Memory B cell (primary cell): Measurements from ENCODE around the gene SRSF3.
"Not testable (repeated sequence)": the region's sequence is repeated elsewhere in the genome, so short reads cannot be mapped to it uniquely, and the experiment has no call there.

Experiments
- ATAC-seq: fragments of 150-1000 bp; cut with Tn5 transposase; 2 replicates; pipeline ENCODE4 v1.10.0; 2021; ENCODE audit warnings: low read depth, mild to moderate bottlenecking, moderate library complexity
- DNase-seq, 2 donors: peaks; one replicate each; pipeline ENCODE4 v3.0.0; 2022; ENCODE audit warnings: low spot score in 2 of 2
- H3K27ac Mint-ChIP-seq: one replicate; pipeline ENCODE4 v1.8.0; 2022; ENCODE audit warnings: mild to moderate bottlenecking, moderate library complexity, mixed read lengths
- H3K27me3 Mint-ChIP-seq: one replicate; pipeline ENCODE4 v1.8.0; 2022; ENCODE audit warnings: mixed read lengths
- H3K36me3 Mint-ChIP-seq: one replicate; pipeline ENCODE4 v1.8.0; 2022; ENCODE audit warnings: mild to moderate bottlenecking, mixed read lengths
- H3K4me1 Mint-ChIP-seq: one replicate; pipeline ENCODE4 v1.8.0; 2022; ENCODE audit warnings: mixed read lengths
- H3K4me3 Mint-ChIP-seq: one replicate; pipeline ENCODE4 v1.8.0; 2022; ENCODE audit warnings: mild to moderate bottlenecking, moderate library complexity, mixed read lengths
- H3K9me3 Mint-ChIP-seq: one replicate; pipeline ENCODE4 v1.8.0; 2022; ENCODE audit warnings: mixed read lengths

Gene SRSF3

GRCh38 chr6:36563928-36564284 lies 30.3 kb upstream of the SRSF3 start:
- Mint-ChIP-seq H3K27me3 (no peaks in the 10 kb centered on the region), H3K36me3 (no peaks in the 10 kb centered on the region), H3K4me3 (no peak overlapping the region), H3K4me1 (peaks cover 6% of the 10 kb centered on the region), H3K27ac (no peak overlapping the region), H3K9me3 (no peaks in the 10 kb centered on the region)
- DNase-seq (no peak), ATAC-seq (no peak)

GRCh38 chr6:36566418-36566905 lies 27.7 kb upstream of the SRSF3 start:
- ATAC-seq (no peak), DNase-seq (no peak)
- Mint-ChIP-seq H3K27me3 (no peaks in the 10 kb centered on the region), H3K4me3 (no peak overlapping the region), H3K9me3 (no peaks in the 10 kb centered on the region), H3K27ac (no peak overlapping the region), H3K36me3 (no peaks in the 10 kb centered on the region), H3K4me1 (peaks cover 2% of the 10 kb centered on the region)

GRCh38 chr6:36570264-36570663 lies 23.9 kb upstream of the SRSF3 start:
- DNase-seq: no peak
- Mint-ChIP-seq H3K9me3 (no peaks in the 10 kb centered on the region), H3K4me3 (no peak overlapping the region), H3K27ac (no peak overlapping the region), H3K4me1 (peaks cover 2% of the 10 kb centered on the region), H3K36me3 (no peaks in the 10 kb centered on the region), H3K27me3 (no peaks in the 10 kb centered on the region)
- ATAC-seq: peak; percentile 97

- no peaks in the 10 kb centered on the region for H3K27me3 Mint-ChIP-seq
- H3K27ac Mint-ChIP-seq: no peak overlapping the region
- H3K36me3 Mint-ChIP-seq: no peaks in the 10 kb centered on the region
- no peak overlapping the region for H3K4me3 Mint-ChIP-seq
- H3K9me3 Mint-ChIP-seq: no peaks in the 10 kb centered on the region
- DNase-seq (no peak), ATAC-seq (no peak)
- peaks cover 2% of the 10 kb centered on the region for H3K4me1 Mint-ChIP-seq
Measured at GRCh38 chr6:36571122-36572043, 22.8 kb upstream of the SRSF3 start.

GRCh38 chr6:36572353-36573311 lies 21.5 kb upstream of the SRSF3 start:
- H3K27me3 Mint-ChIP-seq, H3K27ac Mint-ChIP-seq, DNase-seq, H3K4me3 Mint-ChIP-seq, H3K36me3 Mint-ChIP-seq, H3K4me1 Mint-ChIP-seq, ATAC-seq, H3K9me3 Mint-ChIP-seq: not testable (repeated sequence)

GRCh38 chr6:36574679-36575078 lies 19.5 kb upstream of the SRSF3 start:
- H3K4me3 Mint-ChIP-seq: no peak overlapping the region
- H3K27ac Mint-ChIP-seq: no peak overlapping the region
- peaks cover 3% of the 10 kb centered on the region for H3K4me1 Mint-ChIP-seq
- DNase-seq (no peak), ATAC-seq (no peak)
- no peaks in the 10 kb centered on the region for H3K27me3 Mint-ChIP-seq
- no peaks in the 10 kb centered on the region for H3K36me3 Mint-ChIP-seq
- H3K9me3 Mint-ChIP-seq: no peaks in the 10 kb centered on the region

- Mint-ChIP-seq H3K4me3 (no peak overlapping the region), H3K4me1 (peaks cover 2% of the 10 kb centered on the region), H3K36me3 (no peaks in the 10 kb centered on the region), H3K27me3 (no peaks in the 10 kb centered on the region), H3K9me3 (no peaks in the 10 kb centered on the region), H3K27ac (no peak overlapping the region)
- ATAC-seq (no peak), DNase-seq (no peak)
Measured at GRCh38 chr6:36576578-36576977, 17.6 kb upstream of the SRSF3 start.

GRCh38 chr6:36577301-36577700 lies 16.9 kb upstream of the SRSF3 start:
- Mint-ChIP-seq H3K4me3 (no peak overlapping the region), H3K4me1 (peaks cover 2% of the 10 kb centered on the region), H3K9me3 (no peaks in the 10 kb centered on the region), H3K27me3 (no peaks in the 10 kb centered on the region), H3K36me3 (no peaks in the 10 kb centered on the region), H3K27ac (no peak overlapping the region)
- DNase-seq (no peak), ATAC-seq (no peak)

- no peaks in the 10 kb centered on the region for H3K9me3 Mint-ChIP-seq
- no peaks in the 10 kb centered on the region for H3K36me3 Mint-ChIP-seq
- no peak overlapping the region for H3K4me3 Mint-ChIP-seq
- H3K27me3 Mint-ChIP-seq: no peaks in the 10 kb centered on the region
- peaks cover 2% of the 10 kb centered on the region for H3K4me1 Mint-ChIP-seq
- ATAC-seq (no peak), DNase-seq (no peak)
- H3K27ac Mint-ChIP-seq: no peak overlapping the region
Measured at GRCh38 chr6:36578030-36578429, 16.1 kb upstream of the SRSF3 start.

- Mint-ChIP-seq H3K4me3 (no peak overlapping the region), H3K9me3 (no peaks in the 10 kb centered on the region), H3K27ac (no peak overlapping the region), H3K4me1 (peaks cover 2% of the 10 kb centered on the region), H3K27me3 (no peaks in the 10 kb centered on the region), H3K36me3 (no peaks in the 10 kb centered on the region)
- no peak for ATAC-seq
- no peak for DNase-seq
Measured at GRCh38 chr6:36578431-36578830, 15.7 kb upstream of the SRSF3 start.

- H3K9me3 Mint-ChIP-seq: no peaks in the 10 kb centered on the region
- DNase-seq (no peak), ATAC-seq (no peak)
- no peaks in the 10 kb centered on the region for H3K36me3 Mint-ChIP-seq
- H3K27ac Mint-ChIP-seq: no peak overlapping the region
- peaks cover 2% of the 10 kb centered on the region for H3K4me1 Mint-ChIP-seq
- H3K27me3 Mint-ChIP-seq: no peaks in the 10 kb centered on the region
- no peak overlapping the region for H3K4me3 Mint-ChIP-seq
Measured at GRCh38 chr6:36580184-36580526, 14.0 kb upstream of the SRSF3 start.

GRCh38 chr6:36581716-36582115 lies 12.4 kb upstream of the SRSF3 start:
- Mint-ChIP-seq H3K36me3 (no peaks in the 10 kb centered on the region), H3K4me3 (no peak overlapping the region), H3K4me1 (peaks cover 2% of the 10 kb centered on the region), H3K27me3 (no peaks in the 10 kb centered on the region), H3K27ac (no peak overlapping the region), H3K9me3 (no peaks in the 10 kb centered on the region)
- ATAC-seq (no peak), DNase-seq (no peak)

GRCh38 chr6:36586606-36587005 lies 7.6 kb upstream of the SRSF3 start:
- no peaks in the 10 kb centered on the region for H3K9me3 Mint-ChIP-seq
- no peak overlapping the region for H3K27ac Mint-ChIP-seq
- ATAC-seq: no peak
- H3K36me3 Mint-ChIP-seq: no peaks in the 10 kb centered on the region
- H3K4me1 Mint-ChIP-seq: peaks cover 2% of the 10 kb centered on the region
- H3K4me3 Mint-ChIP-seq: no peak overlapping the region
- no peaks in the 10 kb centered on the region for H3K27me3 Mint-ChIP-seq
- no peak for DNase-seq

- H3K9me3 Mint-ChIP-seq, H3K4me3 Mint-ChIP-seq, H3K4me1 Mint-ChIP-seq, H3K36me3 Mint-ChIP-seq, ATAC-seq, H3K27me3 Mint-ChIP-seq, DNase-seq, H3K27ac Mint-ChIP-seq: not testable (repeated sequence)
Measured at GRCh38 chr6:36589025-36589400, 5.1 kb upstream of the SRSF3 start.
